HG03135 (cell line): Measurements from ENCODE around the gene THSD7B.
"Not testable (repeated sequence)": the region's sequence is repeated elsewhere in the genome, so short reads cannot be mapped to it uniquely, and the experiment has no call there.

Experiments used
- ATAC-seq: cut with Tn5 transposase; IDR thresholded peaks from one replicate; pipeline ENCODE4 v1.9.1; 2021; ENCODE audit warnings: mild to moderate bottlenecking, moderate library complexity; ENCODE audit not compliant: unreplicated experiment

THSD7B gene

DNA sequence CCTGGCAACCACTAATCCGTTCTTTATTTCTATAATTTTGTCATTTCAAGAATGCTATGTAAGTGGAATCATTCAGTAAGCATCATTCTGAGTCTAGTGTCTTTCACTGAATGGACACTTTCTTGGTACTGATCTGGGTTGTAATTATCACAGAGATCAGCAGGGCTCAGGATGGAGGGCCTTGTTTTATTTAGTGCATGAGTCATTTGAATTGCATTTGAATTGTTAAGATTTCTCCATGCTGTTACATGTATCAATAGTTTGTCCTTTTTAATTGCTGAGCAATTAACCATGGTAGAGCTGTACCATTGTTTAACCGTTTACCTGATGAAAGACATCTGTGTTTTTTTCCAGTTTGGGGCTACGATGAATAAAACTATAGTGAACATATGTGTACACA is 256.4 kb downstream of the THSD7B start:
- no peak for ATAC-seq

DNA sequence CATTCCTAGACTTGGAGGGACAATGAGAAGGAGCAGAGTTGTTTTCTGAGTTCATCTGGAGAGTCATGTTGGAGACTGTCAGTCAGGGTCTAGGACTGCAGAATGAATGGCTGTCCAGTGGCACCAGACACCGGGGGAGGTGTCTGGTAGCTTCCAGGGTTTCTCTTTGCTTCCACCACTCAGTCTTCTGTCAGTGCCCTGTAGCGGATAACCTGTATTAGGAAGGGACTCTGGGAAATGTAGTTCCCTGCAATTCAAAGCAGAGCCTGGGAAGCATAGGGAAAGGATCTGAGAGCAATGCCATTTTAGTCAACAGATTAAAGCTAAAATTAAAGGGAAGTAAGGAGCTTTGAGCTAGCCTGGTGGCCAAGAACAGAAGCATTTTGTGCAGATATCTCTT is 257.9 kb downstream of the THSD7B start:
- ATAC-seq, result no peak

DNA sequence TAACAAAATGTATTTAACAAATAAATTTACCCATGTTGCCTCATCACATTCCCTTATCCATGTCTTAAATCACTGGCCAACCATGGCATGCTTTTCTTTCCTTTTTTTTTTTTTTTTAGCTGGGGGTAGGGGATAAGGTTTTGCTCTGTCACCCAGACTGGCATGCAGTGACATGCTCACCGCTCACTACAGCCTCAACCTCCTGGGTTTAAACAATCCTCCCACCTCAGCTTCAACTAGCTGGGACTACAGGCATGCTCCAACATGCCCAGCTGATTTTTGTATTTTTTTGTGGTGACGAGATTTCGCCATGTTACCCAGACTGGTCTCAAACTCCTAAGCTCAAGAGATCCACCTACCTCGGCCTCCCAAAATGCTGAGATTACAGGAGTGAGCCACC is 266.4 kb downstream of the THSD7B start:
- no peak for ATAC-seq

DNA sequence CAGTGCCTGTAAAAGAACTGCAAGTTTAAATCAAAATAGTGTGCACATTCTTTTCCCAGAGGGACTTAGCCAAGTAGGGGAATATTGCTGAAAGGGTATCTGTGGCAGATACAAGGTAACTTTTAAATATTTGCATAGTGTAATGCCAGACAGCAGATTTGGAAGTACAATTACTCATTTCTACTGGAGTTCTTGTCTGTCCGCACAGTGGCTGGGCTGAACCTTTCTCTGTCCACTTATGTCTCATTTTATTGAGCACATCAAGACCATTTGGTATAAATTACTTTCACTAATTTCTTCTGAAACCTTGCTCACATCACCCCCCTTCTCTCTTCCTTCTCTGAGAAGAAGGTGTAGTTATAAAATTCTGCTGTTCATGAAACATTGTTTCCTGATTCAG is 271.3 kb downstream of the THSD7B start:
- no peak for ATAC-seq

DNA sequence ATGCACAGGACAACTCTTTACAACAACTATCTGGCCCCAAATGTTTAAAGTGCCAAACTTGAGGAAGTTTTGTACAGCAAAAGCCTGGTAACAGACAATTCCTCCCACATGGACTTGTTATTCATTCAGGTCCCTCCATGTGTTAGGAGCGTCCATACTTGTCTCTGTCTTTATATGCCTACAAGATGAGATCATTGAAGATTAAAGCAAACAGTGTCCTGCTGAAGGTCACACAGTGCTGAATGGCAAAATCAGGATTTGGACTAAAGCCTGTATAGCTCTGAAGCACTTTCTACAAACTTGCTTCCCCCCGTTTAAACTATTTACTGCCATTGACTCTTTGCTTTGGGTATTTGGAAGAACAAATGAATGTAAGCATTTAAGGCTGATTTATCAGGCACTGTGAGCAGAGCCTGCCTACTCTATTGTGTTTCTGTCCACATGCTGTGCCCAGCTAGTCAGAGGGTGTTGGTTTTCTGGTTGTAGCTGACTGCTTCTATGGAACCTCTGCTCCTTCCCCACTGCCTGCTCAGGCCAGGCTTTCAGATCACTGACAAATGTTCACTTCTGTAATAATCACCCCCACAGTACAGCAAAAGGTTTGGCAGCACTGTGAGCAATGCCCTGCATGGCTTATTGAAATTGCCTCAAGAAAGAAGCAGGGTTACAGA is 274.3 kb downstream of the THSD7B start:
- ATAC-seq, result no peak

DNA sequence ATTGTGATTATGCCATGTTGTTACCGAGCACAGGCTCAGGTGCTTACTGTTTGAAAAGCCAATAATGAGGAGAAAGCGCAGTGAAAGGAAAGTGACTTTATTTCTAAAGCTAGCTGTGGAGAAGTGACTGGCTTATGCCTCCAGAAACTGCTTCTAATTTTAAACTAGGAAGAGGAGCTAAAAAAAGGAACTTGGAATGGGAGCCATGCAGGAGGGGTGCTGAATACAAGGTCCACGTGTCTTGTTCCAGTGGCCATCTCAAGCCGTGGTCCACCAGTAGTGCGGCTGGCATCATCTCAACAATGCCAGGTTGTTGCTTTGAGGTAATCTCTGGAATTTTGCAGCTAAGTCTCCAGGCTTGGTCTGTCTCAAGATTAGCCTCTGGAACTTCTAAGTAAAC is 282.0 kb downstream of the THSD7B start:
- no peak for ATAC-seq

DNA sequence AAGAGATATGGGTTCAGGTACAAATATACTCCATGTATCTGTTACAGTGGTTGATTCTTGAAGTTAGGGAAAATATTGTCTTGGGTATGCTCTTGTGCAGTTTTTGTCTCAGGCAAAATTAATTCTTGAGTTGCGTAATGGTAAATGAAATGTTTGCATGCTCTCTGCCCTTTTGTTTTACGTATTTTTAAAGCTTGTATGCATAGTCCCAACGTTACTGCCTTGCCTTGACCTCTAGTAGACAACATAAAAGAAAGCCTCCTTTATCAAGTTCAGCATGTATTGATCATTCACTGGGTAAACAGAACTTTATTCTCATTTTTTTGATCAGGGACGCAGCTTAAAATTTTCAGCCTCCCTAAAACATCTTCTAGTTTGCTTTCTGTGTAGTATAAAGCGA is 283.1 kb downstream of the THSD7B start:
- ATAC-seq, result no peak

DNA sequence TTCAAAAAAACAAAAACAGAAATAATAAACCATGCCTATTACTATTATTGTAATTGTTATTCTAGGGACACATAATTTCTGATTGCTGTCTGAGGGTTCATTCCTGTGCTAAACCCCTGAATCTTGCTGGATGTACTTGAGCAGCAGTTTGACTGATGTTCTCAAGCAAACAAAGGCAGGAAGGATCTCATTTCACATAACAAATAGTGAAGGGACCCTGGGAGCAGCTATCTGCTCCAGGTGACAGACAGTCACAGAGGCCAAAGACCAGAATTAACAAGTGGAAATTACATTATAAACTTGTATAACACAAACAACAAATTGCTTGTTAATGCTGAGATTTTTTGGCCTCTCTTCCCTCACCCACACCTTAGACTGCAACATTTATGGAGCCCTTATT is 284.2 kb downstream of the THSD7B start:
- ATAC-seq, result no peak

DNA sequence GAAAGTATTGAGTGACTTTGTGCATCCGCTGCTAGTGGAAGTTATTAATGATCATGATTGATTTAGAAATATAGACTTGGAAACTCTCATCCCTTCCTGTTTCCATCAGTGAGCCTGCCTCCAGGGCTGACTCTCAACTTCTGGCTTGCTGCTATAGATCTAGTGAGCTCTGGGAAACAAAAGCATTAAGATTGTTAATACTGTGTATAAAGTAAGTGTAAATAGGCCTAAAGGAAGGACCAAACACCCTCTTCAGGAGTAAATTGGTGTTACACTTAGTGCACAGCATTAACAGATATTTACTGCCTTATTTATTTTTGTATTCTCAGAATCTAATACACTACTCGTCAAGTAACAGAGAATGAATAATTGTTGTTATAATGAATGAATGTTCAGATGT is 285.6 kb downstream of the THSD7B start:
- ATAC-seq, result no peak

DNA sequence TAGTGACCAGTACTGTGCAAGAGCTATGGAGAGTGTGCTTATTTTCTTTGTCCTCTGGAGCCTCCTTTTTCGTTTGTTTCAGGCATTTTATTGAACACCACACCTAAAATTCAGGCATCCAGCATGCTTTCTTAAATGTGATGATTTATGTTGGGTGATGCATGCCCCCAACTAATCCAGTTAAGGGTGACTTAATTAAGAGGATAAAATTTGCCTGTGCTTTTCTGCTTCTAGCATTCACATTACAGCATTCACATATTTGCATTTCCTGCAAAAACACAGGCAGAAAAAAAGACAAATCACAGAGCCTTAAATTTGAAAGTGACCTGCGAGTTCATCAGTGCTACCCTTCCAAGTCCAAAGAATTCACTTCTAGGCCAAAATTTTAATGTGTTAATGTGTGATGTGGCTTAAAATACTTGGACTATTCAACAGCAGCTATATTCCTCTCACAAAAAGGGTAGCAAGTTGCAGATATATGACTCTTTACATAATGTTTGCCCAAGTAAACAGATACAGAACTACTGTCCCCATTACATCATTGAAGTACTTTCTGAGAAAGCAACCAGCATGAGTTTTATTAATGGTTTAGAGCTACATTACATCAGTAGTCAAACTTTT is 286.5 kb downstream of the THSD7B start:
- no peak for ATAC-seq

DNA sequence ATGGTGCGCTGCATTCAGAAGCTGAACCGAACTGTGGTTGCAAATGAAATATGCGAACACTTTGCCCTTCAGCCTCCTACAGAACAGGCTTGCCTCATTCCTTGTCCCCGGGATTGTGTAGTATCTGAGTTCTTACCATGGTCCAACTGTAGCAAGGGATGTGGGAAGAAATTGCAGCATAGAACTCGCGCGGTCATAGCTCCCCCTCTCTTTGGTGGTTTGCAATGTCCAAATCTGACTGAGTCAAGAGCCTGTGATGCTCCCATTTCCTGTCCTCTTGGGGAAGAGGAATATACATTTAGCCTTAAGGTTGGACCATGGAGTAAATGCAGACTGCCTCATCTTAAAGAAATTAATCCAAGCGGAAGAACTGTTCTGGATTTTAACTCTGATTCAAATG is 291.4 kb downstream of the THSD7B start:
- ATAC-seq, result no peak

DNA sequence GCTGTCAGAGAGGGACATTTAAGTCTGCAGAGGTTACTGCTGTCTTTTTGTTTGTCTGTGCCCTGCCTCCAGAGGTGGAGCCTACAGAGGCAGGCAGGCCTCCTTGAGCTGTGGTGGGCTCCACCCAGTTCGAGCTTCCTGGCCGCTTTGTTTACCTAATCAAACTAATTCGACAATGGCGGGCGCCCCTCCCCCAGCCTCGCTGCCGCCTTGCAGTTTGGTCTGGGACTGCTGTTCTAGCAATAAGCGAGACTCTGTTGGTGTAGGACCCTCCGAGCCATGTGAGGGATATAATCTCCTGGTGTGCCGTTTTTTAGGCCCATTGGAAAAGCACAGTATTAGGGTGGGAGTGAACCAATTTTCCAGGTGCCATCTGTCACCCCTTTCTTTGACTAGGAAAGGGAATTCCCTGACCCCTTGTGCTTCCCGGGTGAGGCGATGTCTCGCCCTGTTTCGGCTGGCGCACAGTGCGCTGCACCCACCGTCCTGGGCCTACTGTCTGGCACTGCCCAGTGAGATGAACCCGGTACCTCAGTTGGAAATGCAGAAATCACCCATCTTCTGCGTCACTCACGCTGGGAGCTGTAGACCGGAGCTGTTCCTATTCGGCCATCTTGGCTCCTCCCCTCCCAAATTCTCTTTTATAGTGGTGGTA is 310.9 kb downstream of the THSD7B start:
- not testable (repeated sequence) for ATAC-seq

DNA sequence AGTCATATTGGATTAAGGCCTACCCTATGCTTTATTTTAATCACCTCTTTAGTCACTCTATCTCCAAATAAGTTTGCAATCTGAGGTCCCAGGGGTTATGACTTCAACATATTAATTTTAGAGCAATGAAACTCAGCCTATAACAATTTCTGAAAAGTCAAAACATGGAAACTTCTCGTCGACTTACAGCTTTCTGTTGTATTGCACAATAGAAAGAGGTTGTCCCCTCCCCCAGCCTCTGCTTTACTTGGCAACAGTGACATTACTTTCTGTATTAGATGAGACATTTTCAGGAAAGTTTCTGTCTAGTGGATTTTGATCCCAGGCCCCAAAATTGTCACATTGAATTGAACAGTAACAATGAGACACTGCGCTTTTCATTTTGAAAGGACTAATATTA is 326.4 kb downstream of the THSD7B start:
- ATAC-seq, result no peak

DNA sequence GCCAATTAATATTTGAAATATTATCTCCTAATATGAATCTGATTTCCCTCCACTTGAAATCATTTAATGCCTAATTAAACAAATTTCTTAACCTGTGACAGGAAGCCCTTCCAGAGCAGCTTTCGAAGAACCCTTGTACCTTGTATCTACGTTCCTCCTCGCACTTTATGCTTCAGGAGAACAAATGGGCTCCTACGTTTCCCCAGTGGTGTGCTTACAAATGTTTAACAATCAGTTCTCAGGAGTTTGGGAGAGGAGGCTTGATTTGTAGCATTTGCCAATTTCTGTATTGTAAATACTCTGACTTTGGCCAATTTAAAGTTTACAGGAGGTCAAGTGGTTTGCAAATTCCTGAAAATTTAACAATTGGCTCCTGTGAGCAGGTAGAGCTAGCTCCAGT is 327.8 kb downstream of the THSD7B start:
- no peak for ATAC-seq

DNA sequence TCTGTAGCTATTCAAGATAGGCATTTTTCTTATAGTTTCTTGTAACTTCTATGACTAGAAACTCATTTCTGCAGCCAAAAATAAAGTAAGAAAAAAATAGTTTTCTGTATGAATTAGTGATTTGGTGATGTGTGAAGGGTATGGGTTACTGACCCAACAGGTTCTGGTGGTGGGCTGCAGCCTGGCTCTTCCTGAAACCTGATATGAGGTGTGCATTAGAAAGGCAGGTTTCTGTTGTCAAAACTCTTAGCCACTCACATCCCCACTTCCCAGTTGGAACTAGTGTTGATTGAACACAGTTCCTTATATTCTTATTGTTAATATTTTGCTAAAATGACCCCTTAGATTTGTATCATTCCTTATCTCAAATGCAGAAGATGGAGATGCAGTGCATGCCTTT is 330.8 kb downstream of the THSD7B start:
- no peak for ATAC-seq

DNA sequence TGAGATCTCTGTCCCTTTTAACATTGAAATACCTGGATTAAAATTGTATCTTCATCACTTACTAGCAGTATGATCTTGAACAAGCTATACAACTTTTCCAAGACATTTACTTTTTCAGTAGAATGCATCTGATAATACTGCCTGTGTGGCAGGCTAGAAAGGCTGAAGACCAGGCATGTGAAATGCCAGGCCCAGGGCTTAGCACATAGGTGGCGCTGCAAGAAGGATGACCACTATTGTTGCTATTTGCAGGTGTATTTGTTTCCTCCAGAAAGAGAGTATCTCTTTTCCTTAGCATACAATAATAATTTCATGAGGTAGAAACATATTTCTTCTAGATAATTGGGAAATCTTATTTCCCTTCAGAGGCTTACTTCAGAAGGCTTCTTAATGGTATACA is 331.3 kb downstream of the THSD7B start:
- no peak for ATAC-seq

DNA sequence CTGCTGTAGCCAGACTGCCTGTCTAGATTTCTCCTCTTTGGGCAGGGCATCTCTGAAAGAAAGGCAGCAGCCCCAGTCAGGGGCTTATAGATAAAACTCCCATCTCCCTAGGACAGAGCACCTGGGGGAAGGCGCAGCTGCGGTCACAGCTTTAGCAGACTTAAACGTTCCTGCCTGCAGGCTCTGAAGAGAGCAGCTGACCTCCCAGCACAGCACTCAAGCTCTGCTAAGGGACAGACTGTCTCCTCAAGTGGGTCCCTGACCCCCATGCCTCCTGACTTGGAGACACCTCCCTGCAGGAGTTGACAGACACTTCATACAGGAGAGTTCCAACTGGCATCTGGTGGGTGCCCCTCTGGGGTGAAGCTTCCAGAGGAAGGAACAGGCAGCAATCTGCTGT is 336.5 kb downstream of the THSD7B start:
- not testable (repeated sequence) for ATAC-seq

DNA sequence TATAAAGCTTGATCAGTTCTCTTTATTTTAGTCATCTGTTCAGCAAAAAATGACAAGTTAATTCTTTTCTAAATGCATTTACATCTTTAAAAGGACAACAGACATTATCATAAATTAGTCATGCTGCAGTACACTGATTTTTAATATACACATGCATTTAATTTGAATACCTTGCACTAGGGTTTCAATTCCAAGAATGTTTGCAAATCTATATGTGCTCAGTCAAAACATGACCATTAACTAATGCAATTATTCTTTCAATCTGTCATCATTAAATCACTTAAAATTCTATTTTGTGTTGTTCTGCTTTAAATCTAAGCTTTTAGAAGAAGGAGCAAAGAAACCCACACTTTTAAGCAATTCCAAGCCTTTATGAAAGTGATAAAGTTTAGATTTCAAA is 342.6 kb downstream of the THSD7B start:
- no peak for ATAC-seq

DNA sequence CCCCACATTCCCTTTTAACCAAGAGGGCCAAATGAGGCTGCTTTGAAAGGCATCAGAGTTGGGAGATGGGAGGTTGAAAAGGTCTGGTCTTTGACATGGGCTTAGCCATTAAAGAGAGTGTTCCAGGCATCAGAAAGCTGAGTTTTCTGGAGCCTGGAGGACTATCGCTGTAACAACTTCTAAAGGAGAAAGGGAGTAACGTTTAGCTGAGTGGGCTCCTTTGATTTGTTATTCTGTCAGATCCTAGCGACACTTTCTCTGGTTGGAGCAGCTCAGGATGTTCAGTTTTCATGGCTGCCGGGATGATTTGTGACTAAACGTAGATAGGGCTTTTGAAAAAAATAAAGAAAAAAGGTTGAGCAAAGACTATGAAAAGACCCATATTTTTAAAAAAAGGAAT is 346.6 kb downstream of the THSD7B start:
- no peak for ATAC-seq

DNA sequence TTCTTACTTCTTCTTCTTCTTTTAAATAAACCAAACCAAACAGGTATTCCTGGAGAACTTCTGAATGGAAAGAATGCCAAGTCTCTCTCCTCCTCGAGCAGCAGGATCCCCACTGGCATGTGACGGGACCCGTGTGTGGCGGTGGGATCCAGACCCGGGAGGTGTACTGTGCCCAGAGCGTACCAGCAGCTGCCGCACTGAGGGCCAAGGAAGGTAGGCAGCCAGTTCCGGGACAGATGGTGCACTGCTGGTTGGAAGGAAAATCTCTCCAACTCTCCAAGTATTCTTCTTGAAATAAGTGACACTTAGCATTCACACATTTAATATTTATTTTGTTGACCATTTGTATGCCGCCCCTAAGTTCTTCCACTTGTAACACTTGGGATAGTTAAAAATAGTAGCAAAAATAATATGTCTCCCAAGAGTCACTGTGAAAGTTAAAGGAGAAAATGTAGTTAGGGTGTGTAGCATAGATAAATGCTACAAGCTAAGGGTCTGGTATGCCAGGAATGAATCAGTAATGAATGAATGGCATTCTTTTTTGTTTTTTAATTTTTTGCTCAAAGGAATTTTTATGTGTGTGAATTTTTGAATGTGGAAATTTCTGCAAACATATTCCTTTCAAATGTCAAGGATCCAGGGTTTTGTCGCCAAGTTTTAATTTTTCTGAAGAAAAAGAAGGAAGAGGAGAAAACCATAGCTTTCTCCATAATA is 349.9 kb downstream of the THSD7B start:
- no peak for ATAC-seq

DNA sequence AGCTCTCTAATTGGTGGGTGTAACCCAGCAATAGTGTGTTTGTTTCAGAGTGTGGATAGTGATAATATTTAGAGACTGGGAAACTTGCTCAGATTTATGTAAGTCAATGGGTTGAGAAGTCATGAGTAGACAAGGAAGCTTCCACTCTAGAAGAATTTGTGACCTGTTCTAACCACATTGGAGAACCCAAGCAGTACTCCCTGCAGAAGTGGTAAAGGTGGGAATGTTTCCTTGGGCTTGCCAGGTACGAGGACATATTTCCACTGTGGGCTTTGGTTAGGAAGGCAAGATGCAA is 350.4 kb downstream of the THSD7B start:
- no peak for ATAC-seq

DNA sequence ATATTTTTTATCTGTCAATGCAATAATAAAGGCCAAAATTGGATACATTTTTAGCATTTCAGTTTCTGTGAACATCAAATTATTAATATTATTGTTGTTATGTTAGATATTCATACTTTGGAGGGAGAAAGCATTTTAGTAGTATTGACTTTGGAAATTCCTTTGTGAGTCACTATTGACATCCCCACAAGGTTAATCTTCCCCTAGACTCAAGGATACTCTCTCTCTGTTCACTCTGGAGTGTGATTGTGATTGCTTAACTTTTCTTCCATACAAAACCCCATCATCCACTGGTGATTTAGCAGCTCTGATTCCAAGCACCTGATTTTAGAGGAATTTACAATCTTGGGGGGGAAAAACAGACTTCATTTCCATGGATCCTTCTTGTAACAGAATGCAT is 352.0 kb downstream of the THSD7B start:
- no peak for ATAC-seq
